SK-N-MC (cell line): ENCODE results near the gene DTNBP1.

Source experiments
- EZH2 ChIP-seq: fragments of 200-600 bp; sonication (generic); IDR thresholded peaks from one replicate; pipeline ENCODE4 v1.6.1; 2017; ENCODE audit warnings: antibody characterized with exemption
- POLR2AphosphoS5 ChIP-seq: IDR thresholded peaks from 2 replicates; pipeline ENCODE4 v1.6.1; 2012; ENCODE audit warnings: mild to moderate bottlenecking, low read depth, low read length, borderline replicate concordance

DNA sequence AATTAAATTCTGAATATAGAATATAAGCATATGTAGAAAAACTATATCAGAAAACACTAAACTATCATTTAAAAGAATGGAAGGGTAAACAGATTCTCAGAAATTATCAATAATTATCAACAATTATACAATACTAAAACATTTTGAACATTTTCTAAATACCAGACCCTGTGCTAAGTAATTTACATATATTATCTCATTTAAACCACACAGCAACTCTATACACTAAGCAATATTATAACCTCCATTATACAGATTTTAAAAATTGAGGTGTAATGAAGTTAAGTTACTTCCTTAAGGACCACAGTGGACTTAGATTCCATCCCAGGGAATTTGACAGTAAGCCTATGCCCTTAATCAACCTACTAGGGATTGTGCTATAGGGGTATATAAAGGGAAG is 33.3 kb downstream of the DTNBP1 start:
- TF ChIP-seq POLR2AphosphoS5 = no peak
- TF ChIP-seq EZH2 = no peak
